ENCODE results near the gene EGF.
A peak's percentile ranks its signal among the peaks of the same experiment; 100 is the strongest.

The EGF gene

GRCh38 chr4:109955146-109955545 is 42.5 kb downstream of the EGF start:
- DNase-seq (ENCODE audit: low read depth), result no peak
- no peak overlapping the region for H3K4me3 ChIP-seq (ENCODE audit: low read length)
- TF ChIP-seq, protein P1, sequence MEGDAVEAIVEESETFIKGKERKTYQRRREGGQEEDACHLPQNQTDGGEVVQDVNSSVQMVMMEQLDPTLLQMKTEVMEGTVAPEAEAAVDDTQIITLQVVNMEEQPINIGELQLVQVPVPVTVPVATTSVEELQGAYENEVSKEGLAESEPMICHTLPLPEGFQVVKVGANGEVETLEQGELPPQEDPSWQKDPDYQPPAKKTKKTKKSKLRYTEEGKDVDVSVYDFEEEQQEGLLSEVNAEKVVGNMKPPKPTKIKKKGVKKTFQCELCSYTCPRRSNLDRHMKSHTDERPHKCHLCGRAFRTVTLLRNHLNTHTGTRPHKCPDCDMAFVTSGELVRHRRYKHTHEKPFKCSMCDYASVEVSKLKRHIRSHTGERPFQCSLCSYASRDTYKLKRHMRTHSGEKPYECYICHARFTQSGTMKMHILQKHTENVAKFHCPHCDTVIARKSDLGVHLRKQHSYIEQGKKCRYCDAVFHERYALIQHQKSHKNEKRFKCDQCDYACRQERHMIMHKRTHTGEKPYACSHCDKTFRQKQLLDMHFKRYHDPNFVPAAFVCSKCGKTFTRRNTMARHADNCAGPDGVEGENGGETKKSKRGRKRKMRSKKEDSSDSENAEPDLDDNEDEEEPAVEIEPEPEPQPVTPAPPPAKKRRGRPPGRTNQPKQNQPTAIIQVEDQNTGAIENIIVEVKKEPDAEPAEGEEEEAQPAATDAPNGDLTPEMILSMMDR (IDR thresholded peaks at IDR 0.05; ENCODE audit: insufficient read depth, low read depth, low read length, missing control alignments), result no peak

GRCh38 chr4:109957227-109957626 is 44.5 kb downstream of the EGF start:
- H3K4me3 ChIP-seq (ENCODE audit: low read length), result no peak overlapping the region
- TF ChIP-seq, protein P1 (IDR thresholded peaks at IDR 0.05; ENCODE audit: insufficient read depth, low read depth, low read length, missing control alignments), result no peak
- no peak for DNase-seq (ENCODE audit: low read depth)

- TF ChIP-seq, protein P1 (IDR thresholded peaks at IDR 0.05; ENCODE audit: insufficient read depth, low read depth, low read length, missing control alignments), result no peak
- no peak overlapping the region for H3K4me3 ChIP-seq (ENCODE audit: low read length)
- no peak for DNase-seq (ENCODE audit: low read depth)
Observed at GRCh38 chr4:109959195-109959594, 46.5 kb downstream of the EGF start.

- no peak for DNase-seq (ENCODE audit: low read depth)
- TF ChIP-seq, protein P1 (IDR thresholded peaks at IDR 0.05; ENCODE audit: insufficient read depth, low read depth, low read length, missing control alignments), result no peak
- H3K4me3 ChIP-seq (ENCODE audit: low read length), result no peak overlapping the region
Observed at GRCh38 chr4:109962401-109962800, 49.7 kb downstream of the EGF start.

DNA sequence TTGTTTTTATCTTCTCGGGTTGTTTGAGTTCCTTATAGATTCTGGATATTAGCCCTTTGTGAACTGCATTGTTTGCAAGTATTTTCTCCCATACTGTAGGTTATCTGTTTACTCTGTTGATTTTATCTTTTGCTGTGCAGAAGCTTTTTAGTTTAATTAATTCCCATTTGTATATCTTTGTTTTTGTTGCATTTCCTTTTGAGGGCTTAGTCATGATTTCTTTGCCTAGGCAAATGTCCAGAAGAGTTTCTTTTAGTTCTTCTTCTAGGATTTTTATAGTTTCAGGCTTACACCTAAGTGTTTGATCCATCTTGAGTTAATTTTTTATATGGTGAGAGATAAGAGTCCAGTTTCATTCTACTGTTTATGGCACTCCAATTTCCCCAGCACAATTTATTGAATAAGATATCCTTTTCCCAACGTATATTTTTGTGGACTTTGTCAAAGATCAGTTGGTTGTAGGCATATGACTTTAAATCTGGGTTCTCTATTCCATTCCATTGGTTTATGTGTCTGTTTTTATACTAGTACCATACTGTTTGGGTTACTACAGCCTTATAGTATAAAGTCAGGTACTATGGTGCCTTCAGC is 54.3 kb downstream of the EGF start:
- TF ChIP-seq, protein P1 (IDR thresholded peaks at IDR 0.05; ENCODE audit: insufficient read depth, low read depth, low read length, missing control alignments), result no peak
- H3K4me3 ChIP-seq (ENCODE audit: low read length), result no peak overlapping the region
- no peak for DNase-seq (ENCODE audit: low read depth)

DNA sequence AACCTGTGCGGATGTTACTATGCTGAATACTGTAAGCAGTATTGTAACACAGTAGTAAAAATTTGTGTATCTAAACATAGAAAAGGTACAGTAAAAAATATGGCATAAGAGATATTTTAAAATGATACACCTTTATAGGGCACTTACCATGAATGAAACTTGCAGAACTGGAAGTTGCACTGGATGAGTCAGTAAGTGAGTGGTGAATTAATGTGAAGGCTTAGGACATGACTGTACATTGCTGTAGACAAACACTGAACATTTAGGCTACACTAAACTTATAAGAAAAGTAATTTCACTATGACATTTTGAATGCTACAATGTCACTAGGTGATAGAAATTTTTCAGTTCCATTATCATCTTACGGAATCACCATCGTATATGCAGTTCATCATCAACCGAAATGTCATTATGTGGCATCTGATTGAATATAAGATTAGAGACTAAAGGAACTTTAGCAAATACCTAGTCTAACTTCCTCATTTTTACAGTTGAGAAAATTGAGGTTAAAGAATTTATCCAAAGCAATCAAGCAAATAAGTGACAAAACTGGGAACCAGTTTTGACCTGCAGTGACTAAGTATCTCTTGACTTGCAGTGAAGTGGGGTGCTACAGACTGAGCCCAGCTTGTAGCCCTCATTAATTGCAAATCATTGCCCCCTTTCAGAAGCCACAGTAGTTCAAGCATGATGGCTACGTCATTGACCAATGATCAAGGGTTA is 55.3 kb downstream of the EGF start:
- no peak overlapping the region for H3K4me3 ChIP-seq (ENCODE audit: low read length)
- peak; percentile 93 for DNase-seq (ENCODE audit: low read depth)
- TF ChIP-seq, protein P1 (IDR thresholded peaks at IDR 0.05; ENCODE audit: insufficient read depth, low read depth, low read length, missing control alignments), result no peak

GRCh38 chr4:109969087-109969486 is 56.4 kb downstream of the EGF start:
- H3K4me3 ChIP-seq (ENCODE audit: low read length), result no peak overlapping the region
- TF ChIP-seq, protein P1 (IDR thresholded peaks at IDR 0.05; ENCODE audit: insufficient read depth, low read depth, low read length, missing control alignments), result no peak
- DNase-seq (ENCODE audit: low read depth), result no peak

Measured in epithelial cell of esophagus (primary cell).